ENCODE measurements around the gene BMP5.

GRCh38 chr6:55872866-55873265 lies 2.5 kb downstream of the BMP5 start:
- TF ChIP-seq SUZ12 (IDR thresholded peaks at IDR 0.05; ENCODE audit: extremely low read depth, insufficient read depth, insufficient read length) (no peak), YY1 (IDR thresholded peaks at IDR 0.05; ENCODE audit: insufficient read depth, insufficient read length) (no peak), ZNF274 (IDR thresholded peaks at IDR 0.05; ENCODE audit: low read depth, low read length) (no peak)

Measured in NT2/D1 (cell line).